NCI-H146 treated with DMSO at 0.1 percent for 48 hours (cell line): Measurements from ENCODE around the gene BRD7.

ENCODE experiments used
- DNase-seq: peaks from one replicate; lab custom pipeline; 2025; ENCODE audit not compliant: unreplicated experiment; lab: John Stamatoyannopoulos, UW

Gene BRD7

GRCh38 chr16:50293041-50293783 lies 75.6 kb downstream of the BRD7 start:
- no peak for DNase-seq

DNA sequence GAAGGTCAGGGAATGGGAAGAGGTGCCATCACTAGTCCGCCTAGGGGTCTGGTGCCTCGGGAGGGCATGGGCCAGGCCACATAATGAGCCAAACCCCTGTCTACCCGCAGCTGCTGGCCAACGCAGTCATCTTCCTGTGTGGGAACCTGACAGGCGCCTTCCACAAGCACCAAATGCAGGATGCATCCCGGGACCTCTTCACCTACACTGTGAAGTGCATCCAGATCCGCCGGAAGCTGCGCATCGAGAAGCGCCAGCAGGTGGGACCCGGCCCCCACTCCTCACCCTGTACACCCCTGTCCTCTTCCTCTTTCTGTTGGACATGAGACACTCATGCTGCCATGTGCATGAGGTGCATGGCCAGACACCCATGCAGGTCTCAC lies 76.2 kb downstream of the BRD7 start:
- no peak for DNase-seq

DNA sequence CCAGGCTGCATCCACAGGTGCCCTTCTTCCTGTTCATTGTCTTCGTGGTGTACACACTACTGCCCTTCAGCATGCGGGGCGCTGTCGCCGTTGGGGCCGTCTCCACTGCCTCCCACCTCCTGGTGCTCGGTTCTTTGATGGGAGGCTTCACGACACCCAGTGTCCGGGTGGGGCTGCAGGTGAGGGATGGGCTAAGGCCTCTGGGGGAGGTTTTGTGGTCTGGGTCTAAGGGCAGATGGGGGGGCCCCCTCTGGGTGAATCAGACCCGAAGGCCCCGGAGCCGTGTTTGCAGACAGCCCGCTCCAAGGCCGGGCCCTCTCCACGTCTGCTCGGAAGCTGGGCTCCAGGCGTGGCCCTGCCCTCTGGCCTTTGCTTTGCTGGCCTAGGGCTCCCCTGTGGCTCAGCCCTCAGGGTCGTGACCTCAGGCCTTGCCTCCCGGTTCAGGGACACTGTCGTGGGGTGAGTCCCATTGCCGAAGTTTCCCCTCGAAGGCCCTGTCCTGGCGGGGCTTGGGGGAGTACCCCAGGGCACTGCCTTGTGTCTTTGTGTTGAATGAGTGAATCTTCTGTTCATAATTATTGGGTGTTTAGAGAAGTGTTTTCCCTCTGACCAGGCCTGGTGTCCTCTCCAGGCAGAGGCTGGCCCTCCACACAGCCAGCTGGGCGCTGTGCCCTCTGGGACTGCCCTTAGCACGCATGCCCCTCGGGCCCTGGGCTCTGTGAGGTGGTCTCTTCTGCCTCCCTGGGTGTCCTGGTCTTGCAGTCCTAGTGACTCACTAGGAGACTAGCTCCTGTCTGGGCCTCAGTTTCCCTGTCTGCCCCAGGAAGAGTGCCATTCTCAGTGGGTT lies 76.8 kb downstream of the BRD7 start:
- DNase-seq, result no peak

GRCh38 chr16:50290856-50291255 lies 77.9 kb downstream of the BRD7 start:
- no peak for DNase-seq

DNA sequence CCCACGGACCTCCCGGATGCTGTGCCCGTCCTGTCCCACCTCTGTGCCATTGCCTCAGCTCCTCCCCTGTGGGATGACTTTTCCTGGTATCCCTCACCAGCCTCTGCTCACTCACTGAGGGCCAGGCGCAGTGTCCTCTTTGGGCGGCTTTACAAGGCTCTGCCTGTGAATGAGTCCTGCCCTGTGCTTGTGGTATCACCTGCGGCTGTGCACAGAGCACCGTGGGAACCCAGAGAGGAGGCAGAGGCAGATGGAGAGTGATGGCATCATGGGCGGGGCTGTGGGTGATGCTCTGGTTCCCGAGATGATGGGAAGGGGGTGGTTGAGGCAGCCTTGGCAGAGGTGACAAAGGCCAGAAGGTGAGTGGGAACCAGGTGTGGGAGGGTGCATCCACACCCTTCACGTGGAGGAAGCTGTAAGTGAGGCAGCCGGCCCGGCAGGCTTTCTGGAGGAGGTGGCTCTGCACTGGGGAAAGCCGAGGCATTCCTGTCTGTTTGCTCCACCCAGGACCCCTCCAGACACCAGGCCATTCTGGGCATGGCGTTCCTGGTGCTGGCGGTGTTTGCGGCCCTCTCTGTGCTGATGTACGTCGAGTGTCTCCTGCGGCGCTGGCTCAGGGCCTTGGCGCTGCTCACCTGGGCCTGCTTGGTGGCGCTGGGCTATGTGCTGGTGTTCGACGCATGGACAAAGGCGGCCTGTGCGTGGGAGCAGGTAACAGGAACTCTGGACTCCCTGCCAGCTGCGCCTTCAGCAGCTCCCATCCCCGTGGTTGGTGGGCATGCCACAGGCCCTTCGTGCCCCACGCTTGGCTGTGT lies 78.6 kb downstream of the BRD7 start:
- DNase-seq, result no peak

GRCh38 chr16:50288920-50289319 lies 79.9 kb downstream of the BRD7 start:
- no peak for DNase-seq

DNA sequence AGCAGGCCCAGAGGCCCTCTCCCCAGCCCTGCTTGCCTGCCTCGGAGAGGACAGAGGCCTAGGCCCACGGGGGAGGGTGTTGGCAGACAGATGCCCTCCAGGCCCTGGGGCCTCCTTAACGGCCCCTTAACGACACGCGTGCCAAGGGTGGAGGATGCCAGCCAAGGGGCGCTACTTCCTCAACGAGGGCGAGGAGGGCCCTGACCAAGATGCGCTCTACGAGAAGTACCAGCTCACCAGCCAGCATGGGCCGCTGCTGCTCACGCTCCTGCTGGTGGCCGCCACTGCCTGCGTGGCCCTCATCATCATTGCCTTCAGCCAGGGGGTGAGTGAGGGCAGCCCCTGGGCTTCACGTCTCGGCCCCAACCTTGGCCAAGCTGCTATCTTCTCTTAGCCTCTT lies 80.8 kb downstream of the BRD7 start:
- DNase-seq, result no peak

DNA sequence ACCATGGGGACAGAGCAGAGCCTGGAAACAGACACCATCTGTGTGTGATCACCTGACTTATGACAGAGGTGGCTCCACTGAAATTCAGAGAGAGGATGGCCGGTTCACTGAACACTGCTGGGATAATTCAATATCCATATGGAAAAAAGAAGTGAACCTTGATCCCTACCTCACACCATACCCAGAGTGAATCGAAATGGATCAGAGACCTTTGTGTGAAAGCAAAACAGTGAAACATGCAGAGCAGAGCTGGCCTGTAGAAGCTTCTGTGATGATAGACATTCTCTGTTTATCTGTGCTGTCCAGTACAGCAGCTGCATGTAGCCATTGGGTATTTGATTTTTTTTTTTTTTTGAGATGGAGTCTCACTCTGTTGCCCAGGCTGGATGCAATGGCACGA lies 82.1 kb downstream of the BRD7 start:
- no peak for DNase-seq

DNA sequence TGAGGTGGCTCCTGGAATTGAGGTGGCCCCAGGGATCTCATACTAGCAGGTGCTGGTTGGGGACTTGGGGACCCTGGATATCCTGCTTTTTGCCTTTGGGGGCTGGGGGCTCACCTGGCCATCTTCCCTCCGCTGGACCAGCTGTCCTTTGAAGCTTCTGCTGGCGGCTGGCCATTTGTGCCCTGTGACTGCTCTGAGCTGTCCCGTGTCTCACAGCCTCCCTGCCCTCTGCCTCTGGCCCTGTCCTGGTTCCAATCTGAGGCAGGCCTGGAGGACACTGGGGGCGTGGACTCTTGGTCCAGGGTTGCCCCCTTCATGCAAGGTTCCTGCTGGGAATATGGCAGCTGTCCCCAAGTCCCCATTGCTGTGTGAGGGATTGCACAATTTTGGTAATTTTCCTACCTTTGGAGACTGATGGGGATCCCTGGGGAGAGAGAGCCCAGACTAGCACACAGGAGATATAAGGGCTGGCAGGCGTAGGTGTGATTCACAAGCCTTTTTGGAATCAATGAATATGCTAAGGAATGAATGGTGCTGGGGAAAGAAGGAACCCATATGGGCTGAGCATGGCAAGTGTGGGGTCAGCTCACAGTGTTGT lies 83.3 kb downstream of the BRD7 start:
- DNase-seq, result no peak

- no peak for DNase-seq
Measured at GRCh38 chr16:50284131-50284911, 84.5 kb downstream of the BRD7 start.

- no peak for DNase-seq
Measured at GRCh38 chr16:50282955-50283631, 85.7 kb downstream of the BRD7 start.

- no peak for DNase-seq
Measured at GRCh38 chr16:50282010-50282538, 86.7 kb downstream of the BRD7 start.

GRCh38 chr16:50281391-50282009 lies 87.3 kb downstream of the BRD7 start:
- DNase-seq, result peak; percentile 18

DNA sequence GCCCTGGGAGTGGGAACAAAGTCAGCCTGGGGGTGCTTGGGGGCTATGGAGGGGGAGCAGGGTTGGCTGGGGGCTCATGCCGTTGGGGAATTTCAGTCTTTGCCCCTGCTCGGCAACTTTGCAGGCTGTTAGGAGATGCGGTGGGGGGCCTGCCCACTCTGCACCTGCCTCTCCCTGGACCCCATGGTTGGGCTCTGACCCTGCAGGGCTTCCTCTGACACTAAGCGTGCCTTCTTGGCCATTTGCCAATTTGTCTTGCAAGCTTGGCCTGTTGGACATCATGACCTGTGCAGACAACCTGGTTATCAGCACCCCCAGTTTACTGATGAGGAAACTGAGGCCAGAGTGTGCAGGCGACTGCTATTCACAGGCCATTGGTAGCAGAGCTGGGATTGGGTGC lies 87.9 kb downstream of the BRD7 start:
- no peak for DNase-seq

- no peak for DNase-seq
Measured at GRCh38 chr16:50279504-50279865, 89.3 kb downstream of the BRD7 start.

- no peak for DNase-seq
Measured at GRCh38 chr16:50278251-50278650, 90.5 kb downstream of the BRD7 start.

DNA sequence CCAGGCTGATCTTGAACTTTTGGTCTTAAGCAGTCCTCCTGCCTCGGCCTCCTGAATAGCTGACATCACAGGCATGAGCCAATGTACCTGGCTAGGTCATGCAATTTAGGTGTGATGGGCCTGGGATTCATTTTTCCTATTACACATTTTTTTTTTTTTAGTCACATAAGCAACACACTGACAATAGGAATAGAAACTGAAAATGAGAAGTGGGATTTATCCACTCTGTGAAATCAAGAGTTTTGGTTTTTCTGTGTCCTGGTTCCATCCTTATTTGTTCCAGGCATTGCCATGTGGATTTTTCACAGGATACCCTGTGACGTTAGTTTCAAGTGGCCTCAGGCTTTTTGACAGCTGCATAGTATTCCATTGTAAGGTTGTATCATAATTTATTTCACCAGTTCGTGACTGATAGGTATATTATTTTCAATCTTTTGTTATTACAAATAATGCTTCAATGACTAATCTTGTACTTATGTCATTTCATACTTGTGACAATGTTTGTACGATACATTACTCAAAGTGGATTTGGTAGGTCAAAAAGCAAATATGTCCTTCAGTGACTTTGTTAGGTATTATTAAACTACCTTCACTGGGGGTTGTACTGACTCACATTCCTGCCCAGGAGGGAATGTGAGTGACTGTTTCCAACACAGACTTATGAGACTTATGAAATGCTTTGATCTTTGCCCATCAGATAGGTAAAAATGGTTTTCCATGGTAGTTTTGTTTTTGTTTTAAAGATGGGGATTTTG lies 91.8 kb downstream of the BRD7 start:
- no peak for DNase-seq

GRCh38 chr16:50276326-50276640 lies 92.5 kb downstream of the BRD7 start:
- DNase-seq, result no peak
